ENCODE measurements around the gene TPST1. TPM values are rescaled to one million over a fixed set of nuclear protein-coding genes. Genes with fewer than 3 reads are reported as not detected.

TPST1 gene
- total RNA-seq, 1 experiment from 2014 or later, result 29.0 TPM

GRCh38 chr7:66246554-66247171 lies 41.5 kb downstream of the TPST1 start:
- POLR2A ChIA-PET, result no interaction called here
- H3K4me3 ChIP-seq (ENCODE audit: low read depth in 2 of 2, low read length in 2 of 2), result no peak overlapping the region
- CTCF ChIA-PET, result interaction anchor here (0.7 kb wide), 1 partner anchor 34 kb away, joined by 3 read pairs; no protein-coding TSS in a partner anchor

More at GRCh38 chr7:66246554-66247171, 41.5 kb downstream of the TPST1 start:
- Histone ChIP-seq H3K27me3 (ENCODE audit: control insufficient read depth, insufficient read depth, low read length) (no peaks in the 10 kb centered on the region), H3K27ac (ENCODE audit: low read length) (no peak overlapping the region), H3K36me3 (ENCODE audit: control insufficient read depth, insufficient read depth, low read length) (no peaks in the 10 kb centered on the region), H3K9me3 (ENCODE audit: control insufficient read depth, insufficient read depth, low read depth, low read length) (no peaks in the 10 kb centered on the region), H3K4me1 (ENCODE audit: control insufficient read depth, insufficient read depth, low read length) (no peaks in the 10 kb centered on the region; the same call in 1 of the 2 replicates)
- TF ChIP-seq SIN3A (IDR thresholded peaks at IDR 0.05; ENCODE audit: borderline replicate concordance, insufficient read depth, low read depth, low read length) (no peak), POLR2AphosphoS5 (IDR thresholded peaks at IDR 0.05; ENCODE audit: low read depth, low read length) (no peak), REST (IDR thresholded peaks at IDR 0.05; ENCODE audit: insufficient read depth in 1 of 2, low read depth in 2 of 2, low read length in 1 of 2) (no peak), TCF7L2 (IDR thresholded peaks at IDR 0.05; ENCODE audit: low read depth, low read length) (no peak), CTCF (IDR thresholded peaks at IDR 0.05) (no peak)
- in situ Hi-C loops (cut with HindIII; ENCODE audit: low pct_unique_long_range_greater_than_20kb, low sequenced_read_pairs), result no loop called here
- no TSS peak for BruUV-seq (replicated peaks)
- DNase-seq (ENCODE audit: low read depth, low spot score) (no peak), ATAC-seq (no peak)
- intact Hi-C loops (cut with micrococcal nuclease; ENCODE audit: unreplicated experiment), result no loop called here
